Measurements from ENCODE around the gene NCAM1.

- no peak for TF ChIP-seq CTCF (IDR thresholded peaks at IDR 0.05)
- no peak for TF ChIP-seq USF1 (CRISPR knock-in tag; IDR thresholded peaks at IDR 0.05)
- TF ChIP-seq ZNF263 (CRISPR knock-in tag; IDR thresholded peaks at IDR 0.05; ENCODE audit: low read depth), result no peak
- no peak for TF ChIP-seq USF2 (CRISPR knock-in tag; IDR thresholded peaks at IDR 0.05)
- TF ChIP-seq ESRRA (CRISPR knock-in tag; IDR thresholded peaks at IDR 0.05; ENCODE audit: borderline replicate concordance), result no peak
- TF ChIP-seq IRF2 (CRISPR knock-in tag; IDR thresholded peaks at IDR 0.05; ENCODE audit: borderline replicate concordance, low read depth), result no peak
- no peak for TF ChIP-seq JUN (CRISPR knock-in tag; IDR thresholded peaks at IDR 0.05)
- no peak for TF ChIP-seq ZNF138 (CRISPR knock-in tag; conservative IDR thresholded peaks at IDR 0.05)
Observed at GRCh38 chr11:113267493-113267892, 306.3 kb downstream of the NCAM1 start.
